AG09309 (cell line): ENCODE data around the gene MLXIP.

ENCODE experiments used
- DNase-seq: peaks from one replicate; pipeline ENCODE4 v3.0.0-alpha.2; 2010; ENCODE audit warnings: low read depth
- H3K4me3 ChIP-seq: 2 replicates; pipeline ENCODE4 v1.5.1; 2011; ENCODE audit warnings: mild to moderate bottlenecking, low read depth, low read length, moderate library complexity; ENCODE audit not compliant: control insufficient read depth
- CTCF ChIP-seq: IDR thresholded peaks from 2 replicates; pipeline ENCODE4 v1.5.1; 2011; ENCODE audit warnings: mild to moderate bottlenecking, low read depth, low read length, inconsistent platforms; ENCODE audit not compliant: insufficient read depth, control insufficient read depth; ENCODE audit errors: missing control alignments

MLXIP gene

GRCh38 chr12:122079532-122080081 lies 1.1 kb downstream of the MLXIP start:
- DNase-seq: no peak
- peak overlapping the region; percentile 78 for H3K4me3 ChIP-seq
- no peak for TF ChIP-seq CTCF

- peak overlapping the region; percentile 78 for H3K4me3 ChIP-seq
- TF ChIP-seq CTCF: no peak
- DNase-seq: peak; percentile 64
Observed at GRCh38 chr12:122080149-122081082, 1.9 kb downstream of the MLXIP start.

- peak overlapping the region; percentile 17 for H3K4me3 ChIP-seq
- no peak for DNase-seq
- TF ChIP-seq CTCF: no peak
Observed at GRCh38 chr12:122081083-122081696, 2.6 kb downstream of the MLXIP start.

GRCh38 chr12:122081697-122082221 lies 3.2 kb downstream of the MLXIP start:
- peak overlapping the region; percentile 17 for H3K4me3 ChIP-seq
- DNase-seq: no peak
- no peak for TF ChIP-seq CTCF

GRCh38 chr12:122082621-122083356 lies 4.2 kb downstream of the MLXIP start:
- TF ChIP-seq CTCF: no peak
- no peak overlapping the region for H3K4me3 ChIP-seq
- DNase-seq: no peak

GRCh38 chr12:122084857-122085405 lies 6.4 kb downstream of the MLXIP start:
- no peak for DNase-seq
- TF ChIP-seq CTCF: no peak
- H3K4me3 ChIP-seq: no peak overlapping the region
